Vagina (tissue), 2 donors: ENCODE data around the gene HAUS7. TPM values are rescaled to one million over a fixed set of nuclear protein-coding genes. Genes with fewer than 3 reads are reported as not detected.

Experiments used
- DNase-seq, 2 donors: peaks; one replicate each; pipeline ENCODE4 v3.0.0-alpha.2; 2017; ENCODE audit errors: extremely low spot score in 2 of 2
- H3K27ac ChIP-seq: fragments of 200-600 bp; sonication (generic); one replicate; pipeline ENCODE4 v1.5.1; 2019
- H3K27me3 ChIP-seq: fragments of 200-600 bp; sonication (generic); one replicate; pipeline ENCODE4 v1.5.1; 2019
- H3K36me3 ChIP-seq, 2 donors: fragments of 200-600 bp; sonication (generic); one replicate each; pipeline ENCODE4 v1.5.1; 2017 to 2019
- H3K4me1 ChIP-seq: fragments of 200-600 bp; sonication (generic); one replicate; pipeline ENCODE4 v1.5.1; 2019
- H3K4me3 ChIP-seq, 2 donors: fragments of 200-600 bp; sonication (generic); 1 replicate in 1 of 2; 2 replicates in 1 of 2; pipeline ENCODE4 v1.5.1; 2016 to 2019
- H3K9me3 ChIP-seq: fragments of 200-600 bp; sonication (generic); one replicate; pipeline ENCODE4 v1.5.1; 2019
- CTCF ChIP-seq, 3 experiments: fragments of 450-650 bp in 2 of 3; fragments of 200-600 bp in 1 of 3; sonication (generic) in 1 of 3; IDR thresholded peaks; one replicate each; pipeline ENCODE4 v1.5.1; 2017 to 2019; ENCODE audit warnings: antibody characterized with exemption in 3 of 3, mild to moderate bottlenecking in 2 of 3, moderate library complexity in 2 of 3
- POLR2A ChIP-seq, 2 donors: fragments of 450-650 bp; IDR thresholded peaks; one replicate each; pipeline ENCODE4 v1.6.1; 2017; ENCODE audit warnings: antibody characterized with exemption in 2 of 2, mild to moderate bottlenecking in 2 of 2, moderate library complexity in 2 of 2
- POLR2AphosphoS5 ChIP-seq, 2 donors: sonication (generic); formaldehyde crosslinking; IDR thresholded peaks; one replicate each; pipeline ENCODE4 v1.9.0; 2017; ENCODE audit warnings: antibody characterized with exemption in 2 of 2, mild to moderate bottlenecking in 2 of 2, low read depth in 1 of 2; ENCODE audit not compliant: insufficient read depth in 1 of 2
- intact Hi-C: fragments of 100-400 bp; cut with DNase I; formaldehyde crosslinking; loops from one replicate; pipeline ENCODE4 v1.15.1; 2023
- total RNA-seq: library from RNA; depleted of rRNA; stranded (reverse); fragments of >200 nt; gene quantifications from one replicate; pipeline ENCODE4 v1.2.3, GENCODE V29; 2016

The HAUS7 gene
- total RNA-seq, 1 donor from 2014 or later, result 17.7 TPM

GRCh38 chrX:153417637-153418036, 52.7 kb downstream of the HAUS7 start:
- Histone ChIP-seq H3K36me3 (no peaks in the 10 kb centered on the region), H3K27me3 (no peaks in the 10 kb centered on the region), H3K4me3 (no peak overlapping the region), H3K27ac (no peak overlapping the region), H3K9me3 (no peaks in the 10 kb centered on the region), H3K4me1 (no peaks in the 10 kb centered on the region)
- intact Hi-C loops, result no loop called here
- no peak for TF ChIP-seq CTCF (IDR thresholded peaks at IDR 0.05)
- no peak for TF ChIP-seq POLR2AphosphoS5 (IDR thresholded peaks at IDR 0.05; ENCODE audit: insufficient read depth in 1 of 2, low read depth in 1 of 2)
- no peak for TF ChIP-seq POLR2A (IDR thresholded peaks at IDR 0.05)
- no peak for DNase-seq

GRCh38 chrX:153416781-153417450, 53.5 kb downstream of the HAUS7 start:
- Histone ChIP-seq H3K9me3 (no peaks in the 10 kb centered on the region), H3K4me3 (no peak overlapping the region), H3K27ac (no peak overlapping the region), H3K27me3 (no peaks in the 10 kb centered on the region), H3K4me1 (peaks cover 3% of the 10 kb centered on the region), H3K36me3 (no peaks in the 10 kb centered on the region)
- DNase-seq, result no peak
- intact Hi-C loops, result no loop called here
- no peak for TF ChIP-seq CTCF (IDR thresholded peaks at IDR 0.05)
- no peak for TF ChIP-seq POLR2A (IDR thresholded peaks at IDR 0.05)
- TF ChIP-seq POLR2AphosphoS5 (IDR thresholded peaks at IDR 0.05; ENCODE audit: insufficient read depth in 1 of 2, low read depth in 1 of 2), result no peak

GRCh38 chrX:153414856-153415510, 55.4 kb downstream of the HAUS7 start:
- intact Hi-C loops, result no loop called here
- Histone ChIP-seq H3K36me3 (no peaks in the 10 kb centered on the region), H3K9me3 (no peaks in the 10 kb centered on the region), H3K27me3 (no peaks in the 10 kb centered on the region), H3K4me3 (no peak overlapping the region), H3K4me1 (peaks cover 8% of the 10 kb centered on the region), H3K27ac (no peak overlapping the region)
- TF ChIP-seq CTCF (IDR thresholded peaks at IDR 0.05) (no peak), POLR2AphosphoS5 (IDR thresholded peaks at IDR 0.05; ENCODE audit: insufficient read depth in 1 of 2, low read depth in 1 of 2) (no peak)
- no peak for DNase-seq

GRCh38 chrX:153413731-153414130, 56.6 kb downstream of the HAUS7 start:
- Histone ChIP-seq H3K4me1 (peaks cover 8% of the 10 kb centered on the region), H3K4me3 (no peak overlapping the region), H3K9me3 (no peaks in the 10 kb centered on the region), H3K36me3 (no peaks in the 10 kb centered on the region), H3K27ac (no peak overlapping the region), H3K27me3 (no peaks in the 10 kb centered on the region)
- intact Hi-C loops, result no loop called here
- DNase-seq, result no peak
- TF ChIP-seq POLR2AphosphoS5 (IDR thresholded peaks at IDR 0.05; ENCODE audit: insufficient read depth in 1 of 2, low read depth in 1 of 2) (no peak), POLR2A (IDR thresholded peaks at IDR 0.05) (no peak), CTCF (IDR thresholded peaks at IDR 0.05) (no peak)
